HG02852 (cell line): ENCODE measurements around the gene BUD23.
"Not testable (repeated sequence)": the region's sequence is repeated elsewhere in the genome, so short reads cannot be mapped to it uniquely, and the experiment has no call there.

Experiments used
- ATAC-seq: cut with Tn5 transposase; IDR thresholded peaks from one replicate; pipeline ENCODE4 v1.9.1; 2021; ENCODE audit warnings: mild to moderate bottlenecking, moderate library complexity; ENCODE audit not compliant: unreplicated experiment

BUD23 gene

GRCh38 chr7:73699370-73700068 is 16.1 kb downstream of the BUD23 start:
- no peak for ATAC-seq

- ATAC-seq = no peak
Measured at GRCh38 chr7:73700069-73700423, 16.6 kb downstream of the BUD23 start.

GRCh38 chr7:73700581-73701134 is 17.3 kb downstream of the BUD23 start:
- no peak for ATAC-seq

GRCh38 chr7:73701357-73701995 is 18.1 kb downstream of the BUD23 start:
- no peak for ATAC-seq

GRCh38 chr7:73702226-73702625 is 18.8 kb downstream of the BUD23 start:
- no peak for ATAC-seq

- no peak for ATAC-seq
Measured at GRCh38 chr7:73702665-73703064, 19.3 kb downstream of the BUD23 start.

- no peak for ATAC-seq
Measured at GRCh38 chr7:73703225-73703624, 19.8 kb downstream of the BUD23 start.

- ATAC-seq = no peak
Measured at GRCh38 chr7:73703757-73704639, 20.6 kb downstream of the BUD23 start.

- ATAC-seq = no peak
Measured at GRCh38 chr7:73704640-73705550, 21.5 kb downstream of the BUD23 start.

- no peak for ATAC-seq
Measured at GRCh38 chr7:73705551-73705920, 22.1 kb downstream of the BUD23 start.

GRCh38 chr7:73706126-73707044 is 23.0 kb downstream of the BUD23 start:
- ATAC-seq = no peak

- no peak for ATAC-seq
Measured at GRCh38 chr7:73707045-73707631, 23.7 kb downstream of the BUD23 start.

- no peak for ATAC-seq
Measured at GRCh38 chr7:73708961-73709549, 25.7 kb downstream of the BUD23 start.

- ATAC-seq = no peak
Measured at GRCh38 chr7:73712773-73713172, 29.4 kb downstream of the BUD23 start.

GRCh38 chr7:73713319-73713718 is 29.9 kb downstream of the BUD23 start:
- not testable (repeated sequence) for ATAC-seq

GRCh38 chr7:73715648-73716317 is 32.4 kb downstream of the BUD23 start:
- ATAC-seq = no peak

- ATAC-seq = no peak
Measured at GRCh38 chr7:73716318-73716890, 33.0 kb downstream of the BUD23 start.
